ENCODE data around the gene TAB2.

DNA sequence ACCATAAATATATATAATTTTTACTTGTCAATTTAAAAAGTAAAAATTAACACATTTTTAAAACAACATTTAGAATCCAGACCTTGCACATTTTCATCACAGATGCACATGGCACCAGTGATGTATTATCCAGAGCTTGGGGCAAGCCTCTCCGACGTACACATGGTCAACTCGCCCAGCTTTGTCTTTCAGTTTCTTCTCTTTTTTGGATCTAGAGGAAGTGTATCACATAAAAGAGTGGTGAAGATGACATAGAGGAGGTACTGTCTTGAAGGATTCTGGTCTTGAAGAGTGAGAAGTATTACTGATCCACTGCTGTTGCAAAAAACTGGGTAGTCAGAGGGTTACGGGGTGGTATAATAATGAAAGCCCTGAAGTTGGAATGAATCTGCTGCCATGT, 46.9 kb upstream of the TAB2 start:
- TF ChIP-seq CEBPB (IDR thresholded peaks at IDR 0.05) = no peak
- TF ChIP-seq NFIC (IDR thresholded peaks at IDR 0.05) = no peak

Measured in Ishikawa (cell line).